ENCODE data around the gene PZP.

DNA sequence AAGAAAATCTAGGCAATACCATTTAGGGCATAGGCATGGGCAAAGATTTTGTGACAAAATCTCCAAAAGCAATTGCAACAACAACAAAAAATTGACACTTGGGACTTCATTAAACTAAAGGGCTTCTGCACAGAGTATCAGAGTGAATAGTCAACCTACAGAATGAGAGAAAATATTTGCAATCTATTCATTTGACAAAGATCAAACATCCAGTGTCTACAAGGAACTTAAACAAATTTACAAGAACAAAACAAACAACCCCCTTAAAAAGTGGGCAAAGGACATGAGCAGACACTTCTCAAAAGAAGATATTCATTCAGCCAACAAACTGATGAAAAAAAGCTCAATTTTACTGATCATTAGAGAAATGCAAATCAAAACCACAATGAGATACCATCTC is 44.1 kb upstream of the PZP start:
- no peak for TF ChIP-seq POLR2A (IDR thresholded peaks at IDR 0.05)
- TF ChIP-seq, protein P1, sequence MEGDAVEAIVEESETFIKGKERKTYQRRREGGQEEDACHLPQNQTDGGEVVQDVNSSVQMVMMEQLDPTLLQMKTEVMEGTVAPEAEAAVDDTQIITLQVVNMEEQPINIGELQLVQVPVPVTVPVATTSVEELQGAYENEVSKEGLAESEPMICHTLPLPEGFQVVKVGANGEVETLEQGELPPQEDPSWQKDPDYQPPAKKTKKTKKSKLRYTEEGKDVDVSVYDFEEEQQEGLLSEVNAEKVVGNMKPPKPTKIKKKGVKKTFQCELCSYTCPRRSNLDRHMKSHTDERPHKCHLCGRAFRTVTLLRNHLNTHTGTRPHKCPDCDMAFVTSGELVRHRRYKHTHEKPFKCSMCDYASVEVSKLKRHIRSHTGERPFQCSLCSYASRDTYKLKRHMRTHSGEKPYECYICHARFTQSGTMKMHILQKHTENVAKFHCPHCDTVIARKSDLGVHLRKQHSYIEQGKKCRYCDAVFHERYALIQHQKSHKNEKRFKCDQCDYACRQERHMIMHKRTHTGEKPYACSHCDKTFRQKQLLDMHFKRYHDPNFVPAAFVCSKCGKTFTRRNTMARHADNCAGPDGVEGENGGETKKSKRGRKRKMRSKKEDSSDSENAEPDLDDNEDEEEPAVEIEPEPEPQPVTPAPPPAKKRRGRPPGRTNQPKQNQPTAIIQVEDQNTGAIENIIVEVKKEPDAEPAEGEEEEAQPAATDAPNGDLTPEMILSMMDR (IDR thresholded peaks at IDR 0.05): no peak
